HG02642 (cell line): ENCODE data around the gene ODF2L.

Experiments
- ATAC-seq: cut with Tn5 transposase; IDR thresholded peaks from one replicate; pipeline ENCODE4 v1.9.1; 2021; ENCODE audit warnings: mild to moderate bottlenecking; ENCODE audit not compliant: unreplicated experiment, poor library complexity

ODF2L gene

GRCh38 chr1:86325264-86325663, 70.9 kb downstream of the ODF2L start:
- no peak for ATAC-seq

GRCh38 chr1:86324130-86324822, 71.8 kb downstream of the ODF2L start:
- ATAC-seq = no peak

- ATAC-seq = no peak
These were observed 73.9 kb downstream of the ODF2L start for GRCh38 chr1:86322241-86322640.

GRCh38 chr1:86318436-86318835, 77.7 kb downstream of the ODF2L start:
- ATAC-seq = no peak

- no peak for ATAC-seq
These were observed 78.2 kb downstream of the ODF2L start for GRCh38 chr1:86317926-86318325.

- no peak for ATAC-seq
These were observed 90.4 kb downstream of the ODF2L start for GRCh38 chr1:86305731-86306130.

- ATAC-seq = no peak
These were observed 93.0 kb downstream of the ODF2L start for GRCh38 chr1:86303041-86303690.
